Hepatocyte (in vitro differentiated cells): ENCODE data around the gene MTMR3. TPM values are rescaled to one million over a fixed set of nuclear protein-coding genes. Genes with fewer than 3 reads are reported as not detected.

Experiments used
- DNase-seq: peaks from one replicate; pipeline ENCODE4 v3.0.0-alpha.2; 2016; ENCODE audit warnings: low spot score
- H2AFZ ChIP-seq: fragments of 200-600 bp; sonication (generic); 2 replicates; pipeline ENCODE4 v1.6.0; 2016; ENCODE audit warnings: antibody characterized with exemption, mild to moderate bottlenecking
- H3K27ac ChIP-seq: fragments of 200-600 bp; sonication (generic); 2 replicates; pipeline ENCODE4 v1.5.1; 2016; ENCODE audit warnings: mild to moderate bottlenecking
- H3K27me3 ChIP-seq: fragments of 200-600 bp; sonication (generic); 2 replicates; pipeline ENCODE4 v1.6.1; 2016
- H3K36me3 ChIP-seq: fragments of 200-600 bp; sonication (generic); replicated peaks from 2 replicates; pipeline ENCODE4 v1.5.1; 2016; ENCODE audit warnings: low read depth; ENCODE audit not compliant: insufficient read depth
- H3K4me1 ChIP-seq: fragments of 200-600 bp; sonication (generic); 2 replicates; pipeline ENCODE4 v1.5.1; 2016; ENCODE audit warnings: mild to moderate bottlenecking, moderate library complexity; ENCODE audit not compliant: insufficient read depth
- H3K4me2 ChIP-seq: fragments of 200-600 bp; sonication (generic); 2 replicates; pipeline ENCODE4 v1.6.0; 2016
- H3K4me3 ChIP-seq: fragments of 200-600 bp; sonication (generic); 2 replicates; pipeline ENCODE4 v1.5.1; 2016; ENCODE audit warnings: mild to moderate bottlenecking
- H3K79me2 ChIP-seq: fragments of 200-600 bp; sonication (generic); 2 replicates; pipeline ENCODE4 v1.6.0; 2017; ENCODE audit warnings: mild to moderate bottlenecking
- H3K9me2 ChIP-seq: fragments of 200-600 bp; sonication (generic); replicated peaks from 2 replicates; pipeline ENCODE4 v1.6.0; 2017; ENCODE audit warnings: mild to moderate bottlenecking; ENCODE audit not compliant: insufficient read depth
- H3K9me3 ChIP-seq: fragments of 200-600 bp; sonication (generic); 2 replicates; pipeline ENCODE4 v1.5.1; 2016; ENCODE audit warnings: low read depth, mild to moderate bottlenecking
- H4K20me1 ChIP-seq: fragments of 200-600 bp; sonication (generic); 2 replicates; pipeline ENCODE4 v1.6.0; 2016; ENCODE audit warnings: mild to moderate bottlenecking; ENCODE audit not compliant: insufficient read depth, poor library complexity, severe bottlenecking
- CTCF ChIP-seq: fragments of 200-600 bp; sonication (generic); IDR thresholded peaks from 2 replicates; pipeline ENCODE4 v1.5.1; 2016; ENCODE audit warnings: antibody characterized with exemption, mild to moderate bottlenecking; ENCODE audit not compliant: poor library complexity
- EZH2 ChIP-seq: fragments of 200-600 bp; sonication (generic); IDR thresholded peaks from 2 replicates; pipeline ENCODE4 v1.6.1; 2016; ENCODE audit warnings: antibody characterized with exemption, mild to moderate bottlenecking, borderline replicate concordance
- EZH2phosphoT487 ChIP-seq: fragments of 200-600 bp; sonication (generic); IDR thresholded peaks from one replicate; pipeline ENCODE4 v1.6.1; 2018; ENCODE audit warnings: antibody characterized with exemption, mild to moderate bottlenecking, low read depth, moderate library complexity; ENCODE audit not compliant: unreplicated experiment, severe bottlenecking
- WGBS: methylation state at CpG from one replicate; pipeline ENCODE4 v1.1.6; 2016; ENCODE audit warnings: low lambda C conversion rate; ENCODE audit errors: missing lambda C conversion rate; 5-methylcytosine and 5-hydroxymethylcytosine counted together
- polyA plus RNA-seq: library from polyadenylated mRNA; unstranded; fragments of >200 nt; fragmentation: Nextera tagmentation; extraction: Ambion mirVana; gene quantifications from 2 replicates; pipeline ENCODE4 v1.2.1, GENCODE V29; 2016
- total RNA-seq: library from RNA; depleted of rRNA; stranded (reverse); fragments of >200 nt; gene quantifications from 2 replicates; pipeline ENCODE4 v1.2.3, GENCODE V29; 2014

The MTMR3 gene
- total and polyA plus RNA-seq, 2 experiments from 2014 or later, result 16.2 to 42.7 TPM

GRCh38 chr22:30041881-30042280 lies 158.9 kb downstream of the MTMR3 start:
- Histone ChIP-seq H3K27ac (no peak overlapping the region), H3K36me3 (no peaks in the 10 kb centered on the region), H4K20me1 (no peaks in the 10 kb centered on the region), H3K4me1 (peaks cover 17% of the 10 kb centered on the region), H3K4me3 (no peak overlapping the region), H3K79me2 (no peaks in the 10 kb centered on the region), H3K27me3 (no peaks in the 10 kb centered on the region), H2AFZ (no peak overlapping the region), H3K9me3 (no peaks in the 10 kb centered on the region), H3K4me2 (no peak overlapping the region), H3K9me2 (no peaks in the 10 kb centered on the region)
- WGBS, result 92% methylated on average over 2 of the region's 2 CpGs
- no peak for DNase-seq
- TF ChIP-seq EZH2phosphoT487, result no peak
- no peak for TF ChIP-seq CTCF
- TF ChIP-seq EZH2, result no peak

- Histone ChIP-seq H3K4me1 (peaks cover 17% of the 10 kb centered on the region), H3K9me3 (no peaks in the 10 kb centered on the region), H2AFZ (no peak overlapping the region), H3K4me3 (no peak overlapping the region), H4K20me1 (no peaks in the 10 kb centered on the region), H3K4me2 (no peak overlapping the region), H3K79me2 (no peaks in the 10 kb centered on the region), H3K27me3 (no peaks in the 10 kb centered on the region), H3K9me2 (no peaks in the 10 kb centered on the region), H3K27ac (peak overlapping the region; percentile 82), H3K36me3 (no peaks in the 10 kb centered on the region)
- DNase-seq, result no peak
- 61% methylated on average over 4 of the region's 4 CpGs for WGBS
- TF ChIP-seq CTCF, result no peak
These were observed 160.2 kb downstream of the MTMR3 start for GRCh38 chr22:30043161-30043560.

- no peaks in the 10 kb centered on the region for H3K9me3 ChIP-seq
- no peaks in the 10 kb centered on the region for H3K9me2 ChIP-seq
- no peaks in the 10 kb centered on the region for H3K79me2 ChIP-seq
- no peak overlapping the region for H2AFZ ChIP-seq
- H3K27me3 ChIP-seq, result no peaks in the 10 kb centered on the region
- peak; percentile 78 for DNase-seq
- 48% methylated on average over 3 of the region's 3 CpGs for WGBS
- no peaks in the 10 kb centered on the region for H4K20me1 ChIP-seq
- peak overlapping the region; percentile 31 for H3K4me2 ChIP-seq
- H3K4me1 ChIP-seq, result peaks cover 17% of the 10 kb centered on the region
- no peak overlapping the region for H3K4me3 ChIP-seq
- H3K27ac ChIP-seq, result peak overlapping the region; percentile 82
- TF ChIP-seq EZH2phosphoT487 (no peak), EZH2 (no peak), CTCF (no peak)
- no peaks in the 10 kb centered on the region for H3K36me3 ChIP-seq
These were observed 161.4 kb downstream of the MTMR3 start for GRCh38 chr22:30044369-30044768.
